ENCODE results near the gene RNF7. TPM values are rescaled to one million over a fixed set of nuclear protein-coding genes. Genes with fewer than 3 reads are reported as not detected.
"Not testable (repeated sequence)": the region's sequence is repeated elsewhere in the genome, so short reads cannot be mapped to it uniquely, and the experiment has no call there.

Gene RNF7
- total RNA-seq, 1 donor from 2014 or later: 67.3 TPM

- H3K36me3 Mint-ChIP-seq (ENCODE audit: low read depth): no peaks in the 10 kb centered on the region
- intact Hi-C loops (cut with micrococcal nuclease): no loop called here
- H3K4me3 Mint-ChIP-seq: no peak overlapping the region
- H3K4me1 Mint-ChIP-seq: no peaks in the 10 kb centered on the region
- no peak overlapping the region for H3K27ac Mint-ChIP-seq
- DNase-seq: no peak
- no peaks in the 10 kb centered on the region for H3K9me3 Mint-ChIP-seq
- no peaks in the 10 kb centered on the region for H3K27me3 Mint-ChIP-seq
These were observed 38.8 kb downstream of the RNF7 start for GRCh38 chr3:141776885-141777284.

DNA sequence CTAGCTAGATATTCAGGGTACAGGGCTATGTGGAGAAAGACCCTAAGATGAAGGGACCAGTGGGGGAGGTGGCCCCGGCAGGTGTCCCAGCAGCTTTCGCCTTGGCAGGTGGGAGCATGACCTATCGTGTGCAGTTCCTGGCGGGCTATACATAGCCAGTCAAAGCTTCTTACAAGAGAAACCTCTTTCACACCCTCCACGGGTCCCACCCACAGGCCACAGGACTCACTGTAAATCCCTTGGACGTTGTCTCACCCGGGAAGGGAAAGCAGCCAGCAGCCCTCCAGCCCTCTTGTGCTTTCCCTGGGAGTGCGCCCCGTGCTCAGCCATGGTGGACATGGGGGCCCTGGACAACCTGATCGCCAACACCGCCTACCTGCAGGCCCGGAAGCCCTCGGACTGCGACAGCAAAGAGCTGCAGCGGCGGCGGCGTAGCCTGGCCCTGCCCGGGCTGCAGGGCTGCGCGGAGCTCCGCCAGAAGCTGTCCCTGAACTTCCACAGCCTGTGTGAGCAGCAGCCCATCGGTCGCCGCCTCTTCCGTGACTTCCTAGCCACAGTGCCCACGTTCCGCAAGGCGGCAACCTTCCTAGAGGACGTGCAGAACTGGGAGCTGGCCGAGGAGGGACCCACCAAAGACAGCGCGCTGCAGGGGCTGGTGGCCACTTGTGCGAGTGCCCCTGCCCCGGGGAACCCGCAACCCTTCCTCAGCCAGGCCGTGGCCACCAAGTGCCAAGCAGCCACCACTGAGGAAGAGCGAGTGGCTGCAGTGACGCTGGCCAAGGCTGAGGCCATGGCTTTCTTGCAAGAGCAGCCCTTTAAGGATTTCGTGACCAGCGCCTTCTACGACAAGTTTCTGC lies 40.1 kb downstream of the RNF7 start:
- Mint-ChIP-seq H3K4me3 (no peak overlapping the region), H3K36me3 (ENCODE audit: low read depth) (no peaks in the 10 kb centered on the region), H3K27me3 (no peaks in the 10 kb centered on the region), H3K9me3 (no peaks in the 10 kb centered on the region), H3K27ac (no peak overlapping the region), H3K4me1 (peaks cover 4% of the 10 kb centered on the region)
- no peak for DNase-seq
- intact Hi-C loops (cut with micrococcal nuclease): no loop called here

DNA sequence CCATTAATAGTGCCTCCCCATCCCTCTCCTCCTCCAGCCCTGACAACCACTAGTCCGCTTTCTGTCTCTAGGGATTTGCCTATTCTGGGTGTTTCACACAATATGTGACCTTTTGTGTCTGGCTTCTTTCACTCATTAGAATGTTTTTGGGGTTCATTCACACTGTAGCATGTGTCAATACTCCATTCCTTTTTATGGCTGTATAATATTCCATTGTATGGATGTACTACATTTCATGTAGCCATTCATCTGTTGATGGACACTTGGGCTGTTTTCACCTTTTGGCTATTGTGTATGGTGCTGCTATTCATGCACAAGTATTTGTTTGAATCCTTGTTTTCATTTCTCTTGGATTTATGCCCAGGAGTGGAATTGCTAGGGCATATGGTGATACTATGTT lies 41.6 kb downstream of the RNF7 start:
- intact Hi-C loops (cut with micrococcal nuclease): no loop called here
- H3K4me3 Mint-ChIP-seq: no peak overlapping the region
- no peak for DNase-seq

GRCh38 chr3:141782386-141782932 lies 44.4 kb downstream of the RNF7 start:
- no peak for DNase-seq
- Mint-ChIP-seq H3K27ac (no peak overlapping the region), H3K27me3 (no peaks in the 10 kb centered on the region), H3K4me1 (peaks cover 4% of the 10 kb centered on the region), H3K4me3 (no peak overlapping the region), H3K36me3 (ENCODE audit: low read depth) (no peaks in the 10 kb centered on the region), H3K9me3 (no peaks in the 10 kb centered on the region)
- intact Hi-C loops (cut with micrococcal nuclease): no loop called here

More for the DNA sequence above, 41.6 kb downstream of the RNF7 start:
- no peak overlapping the region for H3K27ac Mint-ChIP-seq
- H3K27me3 Mint-ChIP-seq: no peaks in the 10 kb centered on the region
- no peaks in the 10 kb centered on the region for H3K9me3 Mint-ChIP-seq
- no peaks in the 10 kb centered on the region for H3K36me3 Mint-ChIP-seq (ENCODE audit: low read depth)
- peaks cover 4% of the 10 kb centered on the region for H3K4me1 Mint-ChIP-seq

- intact Hi-C loops (cut with micrococcal nuclease): no loop called here
- H3K36me3 Mint-ChIP-seq (ENCODE audit: low read depth): no peaks in the 10 kb centered on the region
- no peak for DNase-seq
- no peaks in the 10 kb centered on the region for H3K27me3 Mint-ChIP-seq
- H3K27ac Mint-ChIP-seq: no peak overlapping the region
- H3K4me3 Mint-ChIP-seq: no peak overlapping the region
- H3K9me3 Mint-ChIP-seq: no peaks in the 10 kb centered on the region
- H3K4me1 Mint-ChIP-seq: peaks cover 4% of the 10 kb centered on the region
These were observed 45.5 kb downstream of the RNF7 start for GRCh38 chr3:141783632-141784031.

- Mint-ChIP-seq H3K36me3 (ENCODE audit: low read depth) (no peaks in the 10 kb centered on the region), H3K4me1 (peaks cover 4% of the 10 kb centered on the region), H3K9me3 (no peaks in the 10 kb centered on the region), H3K27ac (no peak overlapping the region), H3K4me3 (no peak overlapping the region), H3K27me3 (no peaks in the 10 kb centered on the region)
- no peak for DNase-seq
- intact Hi-C loops (cut with micrococcal nuclease): no loop called here
These were observed 46.0 kb downstream of the RNF7 start for GRCh38 chr3:141784096-141784495.

GRCh38 chr3:141784531-141784930 lies 46.4 kb downstream of the RNF7 start:
- H3K27ac Mint-ChIP-seq: no peak overlapping the region
- intact Hi-C loops (cut with micrococcal nuclease): no loop called here
- no peak overlapping the region for H3K4me3 Mint-ChIP-seq
- H3K9me3 Mint-ChIP-seq: no peaks in the 10 kb centered on the region
- DNase-seq: no peak
- H3K4me1 Mint-ChIP-seq: peaks cover 4% of the 10 kb centered on the region
- no peaks in the 10 kb centered on the region for H3K27me3 Mint-ChIP-seq
- H3K36me3 Mint-ChIP-seq (ENCODE audit: low read depth): no peaks in the 10 kb centered on the region

DNA sequence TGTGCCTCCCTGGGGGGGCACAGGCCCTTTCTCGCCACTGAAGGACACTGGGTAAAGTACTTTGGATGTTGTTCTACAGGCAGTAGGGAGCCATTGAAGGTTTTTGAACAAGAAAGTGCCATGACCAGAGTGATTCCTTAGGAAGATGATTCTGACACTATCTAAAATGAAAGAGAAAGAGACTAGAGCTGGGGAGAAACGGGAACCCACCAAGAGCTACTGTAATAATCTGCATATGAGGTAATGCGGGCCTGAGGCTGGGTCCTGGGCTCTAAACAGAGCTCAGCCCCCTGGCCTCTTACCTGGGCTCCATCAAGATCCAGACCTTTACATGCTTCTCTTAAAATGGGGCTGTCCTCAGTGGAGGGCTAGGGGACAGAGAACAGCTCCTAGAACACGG lies 50.1 kb downstream of the RNF7 start:
- no peaks in the 10 kb centered on the region for H3K9me3 Mint-ChIP-seq
- no peak for DNase-seq
- H3K4me3 Mint-ChIP-seq: no peak overlapping the region
- H3K27me3 Mint-ChIP-seq: no peaks in the 10 kb centered on the region
- intact Hi-C loops (cut with micrococcal nuclease): no loop called here
- no peak overlapping the region for H3K27ac Mint-ChIP-seq
- H3K4me1 Mint-ChIP-seq: no peaks in the 10 kb centered on the region
- no peaks in the 10 kb centered on the region for H3K36me3 Mint-ChIP-seq (ENCODE audit: low read depth)

DNA sequence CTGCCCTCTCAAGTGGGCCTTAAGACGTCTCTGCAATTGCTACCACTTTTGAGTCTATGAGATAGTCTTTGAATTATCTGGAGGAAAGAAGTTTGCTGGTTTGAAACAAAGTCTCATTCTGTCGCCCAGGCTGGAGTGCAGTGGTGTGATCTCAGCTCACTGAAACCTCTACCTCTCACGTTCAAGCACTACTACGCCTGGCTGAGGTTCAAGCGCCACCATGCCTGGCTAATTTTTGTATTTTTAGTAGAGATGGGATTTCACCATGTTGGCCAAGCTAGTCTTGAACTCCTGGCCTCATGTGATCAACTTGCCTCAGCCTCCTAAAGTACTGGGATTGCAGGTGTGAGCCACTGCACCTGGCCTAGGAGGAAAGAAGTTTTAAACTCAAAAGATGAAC lies 50.7 kb downstream of the RNF7 start:
- DNase-seq; H3K27ac Mint-ChIP-seq; H3K4me3 Mint-ChIP-seq; H3K4me1 Mint-ChIP-seq; H3K9me3 Mint-ChIP-seq; intact Hi-C loops (cut with micrococcal nuclease); H3K27me3 Mint-ChIP-seq; H3K36me3 Mint-ChIP-seq (ENCODE audit: low read depth): not testable (repeated sequence)

DNA sequence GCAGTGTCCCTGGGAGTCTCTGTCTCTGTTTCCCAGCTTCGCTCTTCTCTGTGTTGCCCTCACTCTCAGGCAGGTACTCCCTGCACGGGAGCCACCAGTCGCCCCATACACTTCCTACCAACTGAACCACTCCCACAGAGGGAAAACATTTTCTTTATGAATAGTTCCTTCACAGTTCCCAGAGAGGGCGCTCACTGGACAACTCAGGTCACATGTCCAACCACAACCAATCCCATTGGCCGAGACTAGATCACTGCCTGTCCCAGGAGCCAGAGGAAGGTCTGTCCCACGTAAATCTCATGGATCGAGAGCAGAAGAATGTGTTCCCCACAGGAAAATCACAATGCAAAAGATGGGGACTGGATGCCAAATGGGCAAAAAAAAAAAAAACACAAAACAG lies 51.2 kb downstream of the RNF7 start:
- H3K27me3 Mint-ChIP-seq: no peaks in the 10 kb centered on the region
- no peaks in the 10 kb centered on the region for H3K9me3 Mint-ChIP-seq
- H3K27ac Mint-ChIP-seq: no peak overlapping the region
- H3K36me3 Mint-ChIP-seq (ENCODE audit: low read depth): no peaks in the 10 kb centered on the region
- H3K4me1 Mint-ChIP-seq: peaks cover 6% of the 10 kb centered on the region
- DNase-seq: no peak
- H3K4me3 Mint-ChIP-seq: no peak overlapping the region
- intact Hi-C loops (cut with micrococcal nuclease): no loop called here

- no peak for DNase-seq
- Mint-ChIP-seq H3K36me3 (ENCODE audit: low read depth) (no peaks in the 10 kb centered on the region), H3K4me3 (no peak overlapping the region), H3K27ac (no peak overlapping the region), H3K4me1 (peaks cover 14% of the 10 kb centered on the region), H3K9me3 (no peaks in the 10 kb centered on the region), H3K27me3 (no peaks in the 10 kb centered on the region)
- intact Hi-C loops (cut with micrococcal nuclease): no loop called here
These were observed 52.1 kb downstream of the RNF7 start for GRCh38 chr3:141790171-141790570.

GRCh38 chr3:141792495-141792894 lies 54.4 kb downstream of the RNF7 start:
- no peak for DNase-seq

DNA sequence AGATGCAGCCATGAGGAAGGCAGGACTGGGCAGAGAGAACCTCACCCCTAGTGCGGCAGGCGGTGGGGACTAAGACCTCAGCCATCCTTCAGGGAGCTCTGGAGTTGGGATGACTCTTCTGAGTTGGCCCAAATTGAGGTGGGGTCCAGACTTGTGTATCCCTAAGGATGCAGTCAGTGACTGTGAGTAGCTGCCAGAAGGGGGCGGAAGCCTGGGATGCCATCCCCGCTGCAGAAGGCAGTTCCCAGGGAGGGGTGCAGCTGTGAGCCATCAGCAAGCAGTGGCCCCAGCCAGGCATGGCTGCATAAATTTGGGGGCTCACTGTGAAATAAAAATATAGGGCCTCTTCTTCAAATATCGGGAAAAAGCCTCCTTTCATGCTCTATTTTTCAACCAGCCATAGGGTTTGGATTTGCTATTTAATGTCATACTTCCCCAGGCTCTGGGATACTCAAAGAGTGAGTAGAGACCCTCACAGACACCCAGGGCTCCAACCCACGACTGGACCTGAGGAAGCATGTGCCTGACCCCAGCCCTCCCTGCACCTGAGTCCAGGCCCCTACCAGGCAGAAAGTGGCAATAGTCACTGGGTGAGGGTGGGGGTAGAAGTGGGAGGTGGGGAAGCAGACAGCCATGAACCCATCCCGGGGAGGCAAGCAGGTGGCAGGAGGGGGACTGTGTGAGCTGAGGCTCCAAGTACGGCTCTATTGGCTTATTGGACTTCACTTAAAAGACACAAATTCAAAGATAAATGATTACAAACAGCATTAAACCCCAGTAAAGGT lies 55.6 kb downstream of the RNF7 start:
- no peak for DNase-seq
- no peaks in the 10 kb centered on the region for H3K36me3 Mint-ChIP-seq (ENCODE audit: low read depth)
- no peaks in the 10 kb centered on the region for H3K9me3 Mint-ChIP-seq
- no peaks in the 10 kb centered on the region for H3K27me3 Mint-ChIP-seq
- peaks cover 41% of the 10 kb centered on the region for H3K4me1 Mint-ChIP-seq
- intact Hi-C loops (cut with micrococcal nuclease): no loop called here
- H3K4me3 Mint-ChIP-seq: no peak overlapping the region
- H3K27ac Mint-ChIP-seq: no peak overlapping the region

More at GRCh38 chr3:141792495-141792894, 54.4 kb downstream of the RNF7 start:
- intact Hi-C loops (cut with micrococcal nuclease): no loop called here
- H3K4me1 Mint-ChIP-seq: peaks cover 35% of the 10 kb centered on the region
- no peaks in the 10 kb centered on the region for H3K36me3 Mint-ChIP-seq (ENCODE audit: low read depth)
- no peaks in the 10 kb centered on the region for H3K9me3 Mint-ChIP-seq
- H3K4me3 Mint-ChIP-seq: no peak overlapping the region
- no peak overlapping the region for H3K27ac Mint-ChIP-seq
- no peaks in the 10 kb centered on the region for H3K27me3 Mint-ChIP-seq

DNA sequence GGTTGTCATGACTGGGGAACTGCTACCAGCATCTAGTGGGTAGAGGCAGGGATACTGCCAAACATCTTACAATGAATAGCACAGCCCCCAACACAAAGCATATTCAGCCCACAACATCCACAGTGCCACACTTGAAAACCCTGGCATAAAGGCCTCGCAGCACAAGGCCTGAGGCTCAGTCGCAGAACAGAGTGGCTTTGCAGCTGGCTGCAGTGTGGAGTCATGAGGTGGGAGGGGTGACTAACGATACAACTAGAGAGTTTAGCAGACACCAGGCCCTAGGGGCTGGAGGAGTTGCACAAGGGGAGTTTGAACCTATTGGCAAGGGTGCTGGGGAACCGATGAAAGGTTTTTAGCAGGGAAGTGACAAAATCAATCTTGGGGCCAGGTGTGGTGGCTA lies 57.2 kb downstream of the RNF7 start:
- H3K27me3 Mint-ChIP-seq: no peaks in the 10 kb centered on the region
- intact Hi-C loops (cut with micrococcal nuclease): loop anchor here (5.0 kb wide), 3 partner anchors 97 to 652 kb away; partner anchors contain the start of genes TFDP2 and XRN1
- H3K4me3 Mint-ChIP-seq: peak overlapping the region; percentile 9
- DNase-seq: no peak
- no peaks in the 10 kb centered on the region for H3K36me3 Mint-ChIP-seq (ENCODE audit: low read depth)
- H3K27ac Mint-ChIP-seq: peak overlapping the region; percentile 52
- peaks cover 44% of the 10 kb centered on the region for H3K4me1 Mint-ChIP-seq
- no peaks in the 10 kb centered on the region for H3K9me3 Mint-ChIP-seq
